ENCODE measurements around the gene SNAI3. TPM values are rescaled to one million over a fixed set of nuclear protein-coding genes. Genes with fewer than 3 reads are reported as not detected.
A peak's percentile ranks its signal among the peaks of the same experiment; 100 is the strongest.

SNAI3 gene
- total RNA-seq, 2 experiments from 2014 or later, result 13.4 to 14.3 TPM

- H3K36me3 Mint-ChIP-seq (ENCODE audit: low read depth), result peaks cover 17% of the 10 kb centered on the region
- H3K27ac Mint-ChIP-seq, result no peak overlapping the region
- no peak overlapping the region for H3K4me3 Mint-ChIP-seq
- ATAC-seq (no peak), DNase-seq (no peak)
- H3K27me3 Mint-ChIP-seq (ENCODE audit: low read depth), result no peaks in the 10 kb centered on the region
- no peaks in the 10 kb centered on the region for H3K9me3 Mint-ChIP-seq (ENCODE audit: insufficient read depth)
- POLR2A ChIA-PET, result no interaction called here
- CTCF ChIA-PET, result no interaction called here
- peaks cover 66% of the 10 kb centered on the region for H3K4me1 Mint-ChIP-seq (ENCODE audit: low read depth)
These were observed 7.3 kb upstream of the SNAI3 start for GRCh38 chr16:88693420-88694177.

- peak overlapping the region; percentile 52 for H3K4me3 Mint-ChIP-seq
- H3K27me3 Mint-ChIP-seq (ENCODE audit: low read depth), result no peaks in the 10 kb centered on the region
- ATAC-seq, result no peak
- H3K9me3 Mint-ChIP-seq (ENCODE audit: insufficient read depth), result no peaks in the 10 kb centered on the region
- ChIA-PET POLR2A (interaction anchor here (2.3 kb wide), 1 partner anchor 9 kb away, joined by 15 read pairs; no protein-coding TSS in a partner anchor), CTCF (interaction anchor here (0.8 kb wide), 1 partner anchor 10 kb away, joined by 4 read pairs; no protein-coding TSS in a partner anchor)
- H3K36me3 Mint-ChIP-seq (ENCODE audit: low read depth), result peaks cover 11% of the 10 kb centered on the region
- H3K27ac Mint-ChIP-seq, result peak overlapping the region; percentile 92
- DNase-seq, result no peak
- peaks cover 61% of the 10 kb centered on the region for H3K4me1 Mint-ChIP-seq (ENCODE audit: low read depth)
These were observed 6.6 kb upstream of the SNAI3 start for GRCh38 chr16:88692861-88693260.

- DNase-seq, result peak; percentile 62
- peak; percentile 55 for ATAC-seq
- H3K9me3 Mint-ChIP-seq (ENCODE audit: insufficient read depth), result no peaks in the 10 kb centered on the region
- H3K4me3 Mint-ChIP-seq, result peak overlapping the region; percentile 52
- ChIA-PET POLR2A (interaction anchor here (0.7 to 2.3 kb wide), 2 partner anchors 9 to 42 kb away, joined by 3 to 15 read pairs; partner anchors contain the start of gene CYBA), CTCF (interaction anchor here (0.8 to 1.0 kb wide), 2 partner anchors 8 to 11 kb away, joined by 3 to 4 read pairs; no protein-coding TSS in a partner anchor)
- H3K36me3 Mint-ChIP-seq (ENCODE audit: low read depth), result peaks cover 5% of the 10 kb centered on the region
- H3K27me3 Mint-ChIP-seq (ENCODE audit: low read depth), result no peaks in the 10 kb centered on the region
- peak overlapping the region; percentile 92 for H3K27ac Mint-ChIP-seq
- H3K4me1 Mint-ChIP-seq (ENCODE audit: low read depth), result peaks cover 57% of the 10 kb centered on the region
These were observed 5.7 kb upstream of the SNAI3 start for GRCh38 chr16:88691924-88692560.

- DNase-seq, result no peak
- peak overlapping the region; percentile 92 for H3K27ac Mint-ChIP-seq
- POLR2A ChIA-PET, result interaction anchor here (0.6 to 2.3 kb wide), 3 partner anchors 10 to 238 kb away, joined by 3 to 15 read pairs (median 3); partner anchors contain the start of genes CYBA and ZFPM1
- H3K36me3 Mint-ChIP-seq (ENCODE audit: low read depth), result peaks cover 2% of the 10 kb centered on the region
- peaks cover 60% of the 10 kb centered on the region for H3K4me1 Mint-ChIP-seq (ENCODE audit: low read depth)
- CTCF ChIA-PET, result interaction anchor here (1.0 kb wide), 1 partner anchor 9 kb away, joined by 3 read pairs; no protein-coding TSS in a partner anchor
- no peak for ATAC-seq
- no peaks in the 10 kb centered on the region for H3K27me3 Mint-ChIP-seq (ENCODE audit: low read depth)
- peak overlapping the region; percentile 34 for H3K4me3 Mint-ChIP-seq
- H3K9me3 Mint-ChIP-seq (ENCODE audit: insufficient read depth), result no peaks in the 10 kb centered on the region
These were observed 5.0 kb upstream of the SNAI3 start for GRCh38 chr16:88691129-88691813.

GRCh38 chr16:88690341-88691128, 4.2 kb upstream of the SNAI3 start:
- Mint-ChIP-seq H3K36me3 (ENCODE audit: low read depth) (no peaks in the 10 kb centered on the region), H3K4me1 (ENCODE audit: low read depth) (peaks cover 60% of the 10 kb centered on the region), H3K27ac (peak overlapping the region; percentile 92), H3K4me3 (peak overlapping the region; percentile 34), H3K27me3 (ENCODE audit: low read depth) (no peaks in the 10 kb centered on the region), H3K9me3 (ENCODE audit: insufficient read depth) (no peaks in the 10 kb centered on the region)
- DNase-seq (no peak), ATAC-seq (no peak)
- POLR2A ChIA-PET, result interaction anchor here (0.6 to 2.3 kb wide), 2 partner anchors 11 to 238 kb away, joined by 3 to 15 read pairs; partner anchors contain the start of gene ZFPM1
- CTCF ChIA-PET, result no interaction called here

- peaks cover 73% of the 10 kb centered on the region for H3K4me1 Mint-ChIP-seq (ENCODE audit: low read depth)
- no peak for ATAC-seq
- no peaks in the 10 kb centered on the region for H3K9me3 Mint-ChIP-seq (ENCODE audit: insufficient read depth)
- ChIA-PET CTCF (interaction anchor here (1.5 to 1.6 kb wide), 2 partner anchors 12 to 118 kb away, joined by 4 read pairs; partner anchors contain the start of gene ZC3H18), POLR2A (interaction anchor here (4.2 kb wide), 1 partner anchor 14 kb away, joined by 38 read pairs; no protein-coding TSS in a partner anchor)
- H3K27me3 Mint-ChIP-seq (ENCODE audit: low read depth), result no peaks in the 10 kb centered on the region
- peaks cover 5% of the 10 kb centered on the region for H3K36me3 Mint-ChIP-seq (ENCODE audit: low read depth)
- no peak overlapping the region for H3K27ac Mint-ChIP-seq
- no peak overlapping the region for H3K4me3 Mint-ChIP-seq
- no peak for DNase-seq
These were observed 1.9 kb upstream of the SNAI3 start for GRCh38 chr16:88688013-88688778.

- Mint-ChIP-seq H3K36me3 (ENCODE audit: low read depth) (peaks cover 5% of the 10 kb centered on the region), H3K9me3 (ENCODE audit: insufficient read depth) (no peaks in the 10 kb centered on the region), H3K27me3 (ENCODE audit: low read depth) (no peaks in the 10 kb centered on the region), H3K4me3 (no peak overlapping the region), H3K4me1 (ENCODE audit: low read depth) (peaks cover 70% of the 10 kb centered on the region), H3K27ac (no peak overlapping the region)
- CTCF ChIA-PET, result interaction anchor here (1.1 to 1.6 kb wide), 4 partner anchors 13 to 117 kb away, joined by 3 to 5 read pairs (median 4); partner anchors contain the start of gene ZC3H18
- DNase-seq, result no peak
- no peak for ATAC-seq
- POLR2A ChIA-PET, result interaction anchor here (4.2 kb wide), 1 partner anchor 15 kb away, joined by 38 read pairs; no protein-coding TSS in a partner anchor
These were observed 1.3 kb upstream of the SNAI3 start for GRCh38 chr16:88687676-88688012.

- ChIA-PET CTCF (interaction anchor here (1.1 to 1.6 kb wide), 4 partner anchors 13 to 117 kb away, joined by 3 to 5 read pairs (median 4); partner anchors contain the start of gene ZC3H18), POLR2A (interaction anchor here (0.9 to 4.2 kb wide), 2 partner anchors 13 to 15 kb away, joined by 3 to 38 read pairs; no protein-coding TSS in a partner anchor)
These were observed 908 bp upstream of the SNAI3 start for GRCh38 chr16:88687254-88687576.

GRCh38 chr16:88686062-88686438, 257 bp downstream of the SNAI3 start:
- Mint-ChIP-seq H3K27me3 (ENCODE audit: low read depth) (no peaks in the 10 kb centered on the region), H3K4me3 (peak overlapping the region; percentile 79), H3K27ac (no peak overlapping the region), H3K36me3 (ENCODE audit: low read depth) (peaks cover 16% of the 10 kb centered on the region), H3K9me3 (ENCODE audit: insufficient read depth) (no peaks in the 10 kb centered on the region), H3K4me1 (ENCODE audit: low read depth) (peaks cover 69% of the 10 kb centered on the region)
- POLR2A ChIA-PET, result interaction anchor here (4.2 kb wide), 1 partner anchor 16 kb away, joined by 38 read pairs; no protein-coding TSS in a partner anchor
- CTCF ChIA-PET, result interaction anchor here (2.2 kb wide), 1 partner anchor 15 kb away, joined by 28 read pairs; no protein-coding TSS in a partner anchor
- peak; percentile 52 for ATAC-seq
- peak; percentile 60 for DNase-seq

More at GRCh38 chr16:88687254-88687576, 908 bp upstream of the SNAI3 start:
- peak overlapping the region; percentile 79 for H3K4me3 Mint-ChIP-seq
- H3K27ac Mint-ChIP-seq, result no peak overlapping the region
- H3K36me3 Mint-ChIP-seq (ENCODE audit: low read depth), result peaks cover 9% of the 10 kb centered on the region
- no peaks in the 10 kb centered on the region for H3K27me3 Mint-ChIP-seq (ENCODE audit: low read depth)
- ATAC-seq, result no peak
- no peak for DNase-seq
- H3K4me1 Mint-ChIP-seq (ENCODE audit: low read depth), result peaks cover 69% of the 10 kb centered on the region
- no peaks in the 10 kb centered on the region for H3K9me3 Mint-ChIP-seq (ENCODE audit: insufficient read depth)

Measured in activated CD8-positive, alpha-beta T cell treated with anti-CD3 and anti-CD28 coated beads, Interleukin-2, amount 10 ng/mL, durations not matched to agents 7 days and 5 days (primary cell).